Peyer's patch (tissue), 4 donors: ENCODE results near the gene HOTAIR.

ENCODE experiments used
- POLR2A ChIP-seq, 2 donors: fragments of 450-650 bp; IDR thresholded peaks; one replicate each; pipeline ENCODE4 v1.5.1; 2017; ENCODE audit warnings: antibody characterized with exemption in 2 of 2, mild to moderate bottlenecking in 2 of 2, moderate library complexity in 2 of 2
- TF ChIP-seq, protein P1 (sequence below), 6 experiments: fragments of 450-650 bp in 4 of 6; fragments of 200-600 bp in 2 of 6; sonication (generic) in 1 of 6; IDR thresholded peaks; one replicate each; pipeline ENCODE4 v1.5.1; 2017 to 2019; ENCODE audit warnings: antibody characterized with exemption in 6 of 6, mild to moderate bottlenecking in 3 of 6, moderate library complexity in 1 of 6

DNA sequence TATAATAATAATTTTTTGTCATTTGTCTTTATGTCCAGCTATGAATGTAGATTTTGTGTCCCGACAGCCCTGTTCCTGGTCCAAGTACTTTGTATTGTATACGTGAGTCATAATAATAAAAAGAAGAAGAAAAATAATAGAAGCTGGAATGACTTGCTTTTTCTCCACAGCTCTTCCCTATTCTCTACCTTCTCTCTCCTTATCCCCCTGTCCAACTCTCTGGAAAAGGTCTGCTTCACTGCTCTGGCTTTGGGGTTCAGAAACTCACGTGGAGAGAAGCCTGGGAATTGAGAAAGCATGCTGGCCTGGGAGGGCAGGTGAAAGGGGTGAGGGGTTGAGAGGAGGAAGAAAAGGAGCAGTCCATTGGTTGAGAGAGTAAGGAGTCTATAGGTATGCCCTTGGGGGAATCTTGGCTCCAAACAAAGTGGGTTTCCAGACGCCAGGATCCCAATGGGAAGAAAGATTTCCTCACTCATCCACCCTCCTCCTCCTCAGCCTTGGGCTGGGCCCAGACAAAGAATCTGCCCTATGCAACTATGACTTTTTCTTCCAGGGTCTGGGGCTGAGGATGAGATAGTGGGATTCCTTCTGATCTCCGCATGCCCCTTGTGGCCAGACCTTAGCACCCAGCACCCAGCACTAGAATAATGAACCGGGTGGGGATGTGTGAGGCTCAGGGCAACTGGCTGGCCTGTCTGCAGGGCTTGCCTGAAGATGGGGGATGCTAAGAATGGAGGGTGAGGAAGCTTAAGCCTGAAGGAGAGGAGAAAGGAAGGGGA, 38.1 kb upstream of the HOTAIR start:
- TF ChIP-seq, protein P1, sequence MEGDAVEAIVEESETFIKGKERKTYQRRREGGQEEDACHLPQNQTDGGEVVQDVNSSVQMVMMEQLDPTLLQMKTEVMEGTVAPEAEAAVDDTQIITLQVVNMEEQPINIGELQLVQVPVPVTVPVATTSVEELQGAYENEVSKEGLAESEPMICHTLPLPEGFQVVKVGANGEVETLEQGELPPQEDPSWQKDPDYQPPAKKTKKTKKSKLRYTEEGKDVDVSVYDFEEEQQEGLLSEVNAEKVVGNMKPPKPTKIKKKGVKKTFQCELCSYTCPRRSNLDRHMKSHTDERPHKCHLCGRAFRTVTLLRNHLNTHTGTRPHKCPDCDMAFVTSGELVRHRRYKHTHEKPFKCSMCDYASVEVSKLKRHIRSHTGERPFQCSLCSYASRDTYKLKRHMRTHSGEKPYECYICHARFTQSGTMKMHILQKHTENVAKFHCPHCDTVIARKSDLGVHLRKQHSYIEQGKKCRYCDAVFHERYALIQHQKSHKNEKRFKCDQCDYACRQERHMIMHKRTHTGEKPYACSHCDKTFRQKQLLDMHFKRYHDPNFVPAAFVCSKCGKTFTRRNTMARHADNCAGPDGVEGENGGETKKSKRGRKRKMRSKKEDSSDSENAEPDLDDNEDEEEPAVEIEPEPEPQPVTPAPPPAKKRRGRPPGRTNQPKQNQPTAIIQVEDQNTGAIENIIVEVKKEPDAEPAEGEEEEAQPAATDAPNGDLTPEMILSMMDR (IDR thresholded peaks at IDR 0.05): no peak
- TF ChIP-seq POLR2A (IDR thresholded peaks at IDR 0.05): no peak
